Measurements from ENCODE around the gene LMTK3.
A peak's percentile ranks its signal among the peaks of the same experiment; 100 is the strongest.
"Not testable (repeated sequence)": the region's sequence is repeated elsewhere in the genome, so short reads cannot be mapped to it uniquely, and the experiment has no call there.

LMTK3 gene

DNA sequence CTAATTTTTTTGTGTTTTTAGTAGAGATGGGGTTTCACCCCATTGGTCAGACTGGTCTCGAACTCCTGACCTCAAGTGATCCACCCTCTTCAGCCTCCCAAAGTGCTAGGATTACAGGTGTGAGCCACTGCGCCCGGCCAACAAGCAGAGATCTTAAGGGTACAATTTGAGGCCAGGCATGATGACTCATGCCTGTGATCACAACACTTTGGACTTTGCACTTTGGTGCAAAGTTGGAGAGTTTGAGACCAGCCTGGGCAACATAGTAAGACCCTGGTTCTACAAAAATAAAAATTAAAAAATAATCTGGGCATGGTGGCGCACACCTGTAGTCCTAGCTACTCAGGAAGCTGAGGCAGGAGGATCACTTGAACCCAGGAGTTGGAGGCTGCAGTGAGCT lies 7.8 kb upstream of the LMTK3 start:
- H2BK5ac ChIP-seq (ENCODE audit: low read depth, low read length, poor library complexity, severe bottlenecking); H3K4ac ChIP-seq (ENCODE audit: low read depth in 1 of 2, low read length in 2 of 2); H2BK120ac ChIP-seq (ENCODE audit: low read depth, low read length); H2AK5ac ChIP-seq (ENCODE audit: low read length, severe bottlenecking); H3K9me3 ChIP-seq (ENCODE audit: control insufficient read depth, low read length); H3K23ac ChIP-seq (ENCODE audit: low read length in 2 of 2); H3K27me3 ChIP-seq (ENCODE audit: control insufficient read depth in 1 of 2, insufficient read depth in 1 of 2, low read length in 2 of 2); H3K14ac ChIP-seq (ENCODE audit: low read length in 2 of 2); H2BK15ac ChIP-seq (ENCODE audit: low read depth, poor library complexity, severe bottlenecking); H3K27ac ChIP-seq (ENCODE audit: low read length, poor library complexity, severe bottlenecking); H3K18ac ChIP-seq (ENCODE audit: low read depth in 1 of 2, low read length in 2 of 2); H3K9ac ChIP-seq (ENCODE audit: low read length); H4K91ac ChIP-seq (ENCODE audit: low read length); H2AFZ ChIP-seq (ENCODE audit: low read depth, low read length); H4K8ac ChIP-seq (ENCODE audit: low read length); H3K4me3 ChIP-seq (ENCODE audit: insufficient read depth in 1 of 2, low read depth in 1 of 2, low read length in 2 of 2); H2BK12ac ChIP-seq (ENCODE audit: low read length in 2 of 2); DNase-seq; H3K4me1 ChIP-seq (ENCODE audit: control insufficient read depth, insufficient read depth, low read depth, low read length); H3K36me3 ChIP-seq (ENCODE audit: control insufficient read depth in 1 of 2, insufficient read depth in 2 of 2, low read depth in 1 of 2, low read length in 2 of 2); H3K4me2 ChIP-seq (ENCODE audit: low read length, poor library complexity, severe bottlenecking); H3K79me1 ChIP-seq (replicated peaks; ENCODE audit: low read length, poor library complexity, severe bottlenecking): not testable (repeated sequence)
- WGBS = 72% methylated on average over 4 of the region's 4 CpGs

DNA sequence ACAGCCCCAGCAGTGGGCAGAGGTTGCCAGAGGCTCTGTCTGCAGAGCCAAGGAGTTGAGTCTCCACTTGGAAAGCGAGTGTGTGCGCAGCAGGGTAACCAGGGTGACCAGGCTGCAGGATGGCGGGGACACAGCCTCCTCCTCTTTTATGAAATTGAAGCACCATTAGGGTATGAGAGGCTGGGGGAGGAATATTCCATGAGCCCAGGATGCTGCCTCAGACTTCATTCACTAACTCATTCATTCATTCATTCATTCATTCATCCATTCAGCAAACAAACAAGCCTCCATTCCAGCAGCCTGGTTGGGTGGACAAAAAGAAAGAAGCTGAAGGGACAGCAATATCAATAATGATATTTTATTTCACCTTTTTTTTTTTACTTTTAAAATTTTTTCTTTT lies 6.6 kb upstream of the LMTK3 start:
- Histone ChIP-seq H4K8ac (ENCODE audit: low read length) (no peak overlapping the region), H2BK120ac (ENCODE audit: low read depth, low read length) (no peak overlapping the region), H3K9me3 (ENCODE audit: control insufficient read depth, low read length) (no peaks in the 10 kb centered on the region), H3K4me2 (ENCODE audit: low read length, poor library complexity, severe bottlenecking) (no peak overlapping the region), H3K27ac (ENCODE audit: low read length, poor library complexity, severe bottlenecking) (no peak overlapping the region), H3K18ac (ENCODE audit: low read depth in 1 of 2, low read length in 2 of 2) (no peak overlapping the region), H3K14ac (ENCODE audit: low read length in 2 of 2) (no peak overlapping the region), H3K27me3 (ENCODE audit: control insufficient read depth in 1 of 2, insufficient read depth in 1 of 2, low read length in 2 of 2) (peaks cover 8 to 14% of the 10 kb centered on the region in 2 experiments), H2AK5ac (ENCODE audit: low read length, severe bottlenecking) (no peak overlapping the region), H2BK12ac (ENCODE audit: low read length in 2 of 2) (no peak overlapping the region), H3K9ac (ENCODE audit: low read length) (no peak overlapping the region), H3K36me3 (ENCODE audit: control insufficient read depth in 1 of 2, insufficient read depth in 2 of 2, low read depth in 1 of 2, low read length in 2 of 2) (no peaks in the 10 kb centered on the region), H3K23ac (ENCODE audit: low read length in 2 of 2) (no peak overlapping the region), H4K91ac (ENCODE audit: low read length) (no peak overlapping the region), H3K4me1 (ENCODE audit: control insufficient read depth, insufficient read depth, low read depth, low read length) (peaks cover 8% of the 10 kb centered on the region), H3K79me1 (replicated peaks; ENCODE audit: low read length, poor library complexity, severe bottlenecking) (no peaks in the 10 kb centered on the region), H2AFZ (ENCODE audit: low read depth, low read length) (no peak overlapping the region), H2BK15ac (ENCODE audit: low read depth, poor library complexity, severe bottlenecking) (no peak overlapping the region), H2BK5ac (ENCODE audit: low read depth, low read length, poor library complexity, severe bottlenecking) (no peak overlapping the region), H3K4me3 (ENCODE audit: insufficient read depth in 1 of 2, low read depth in 1 of 2, low read length in 2 of 2) (no peak overlapping the region), H3K4ac (ENCODE audit: low read depth in 1 of 2, low read length in 2 of 2) (no peak overlapping the region)
- 88% methylated on average over 2 of the region's 3 CpGs for WGBS
- no peak for DNase-seq

DNA sequence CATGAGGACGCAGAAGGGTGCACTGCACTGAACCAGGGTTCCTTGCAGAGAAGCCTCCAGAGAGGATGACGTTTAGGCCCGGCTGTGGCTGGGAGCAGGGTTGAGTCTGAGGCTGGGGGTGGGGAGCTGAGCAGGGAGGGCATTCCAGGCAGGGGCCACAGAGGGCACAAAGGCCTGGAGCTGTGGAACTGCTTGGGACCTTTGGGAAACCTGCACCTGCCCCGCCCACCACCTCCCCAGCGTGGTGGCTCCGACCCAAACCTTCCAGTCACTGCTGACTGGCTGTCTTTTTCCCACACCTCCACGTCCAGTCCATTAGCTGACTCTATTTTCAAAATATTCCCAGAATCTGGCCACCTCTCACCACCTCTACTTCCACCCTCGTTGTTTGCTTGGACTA lies 4.9 kb upstream of the LMTK3 start:
- Histone ChIP-seq H3K23ac (ENCODE audit: low read length in 2 of 2) (no peak overlapping the region), H3K9me3 (ENCODE audit: control insufficient read depth, low read length) (no peaks in the 10 kb centered on the region), H3K9ac (ENCODE audit: low read length) (no peak overlapping the region), H3K4ac (ENCODE audit: low read depth in 1 of 2, low read length in 2 of 2) (no peak overlapping the region), H3K4me1 (ENCODE audit: control insufficient read depth, insufficient read depth, low read depth, low read length) (peaks cover 9% of the 10 kb centered on the region), H3K79me1 (replicated peaks; ENCODE audit: low read length, poor library complexity, severe bottlenecking) (no peaks in the 10 kb centered on the region), H3K4me2 (ENCODE audit: low read length, poor library complexity, severe bottlenecking) (no peak overlapping the region), H2AK5ac (ENCODE audit: low read length, severe bottlenecking) (no peak overlapping the region), H3K14ac (ENCODE audit: low read length in 2 of 2) (no peak overlapping the region), H2BK5ac (ENCODE audit: low read depth, low read length, poor library complexity, severe bottlenecking) (no peak overlapping the region), H2BK12ac (ENCODE audit: low read length in 2 of 2) (no peak overlapping the region), H2BK15ac (ENCODE audit: low read depth, poor library complexity, severe bottlenecking) (no peak overlapping the region), H3K36me3 (ENCODE audit: control insufficient read depth in 1 of 2, insufficient read depth in 2 of 2, low read depth in 1 of 2, low read length in 2 of 2) (no peaks in the 10 kb centered on the region), H2AFZ (ENCODE audit: low read depth, low read length) (no peak overlapping the region), H3K27me3 (ENCODE audit: control insufficient read depth in 1 of 2, insufficient read depth in 1 of 2, low read length in 2 of 2) (peaks cover 24 to 28% of the 10 kb centered on the region in 2 experiments), H3K4me3 (ENCODE audit: insufficient read depth in 1 of 2, low read depth in 1 of 2, low read length in 2 of 2) (no peak overlapping the region), H4K8ac (ENCODE audit: low read length) (no peak overlapping the region), H3K18ac (ENCODE audit: low read depth in 1 of 2, low read length in 2 of 2) (no peak overlapping the region), H3K27ac (ENCODE audit: low read length, poor library complexity, severe bottlenecking) (no peak overlapping the region), H2BK120ac (ENCODE audit: low read depth, low read length) (no peak overlapping the region), H4K91ac (ENCODE audit: low read length) (no peak overlapping the region)
- no peak for DNase-seq
- 81% methylated on average over 8 of the region's 8 CpGs for WGBS

DNA sequence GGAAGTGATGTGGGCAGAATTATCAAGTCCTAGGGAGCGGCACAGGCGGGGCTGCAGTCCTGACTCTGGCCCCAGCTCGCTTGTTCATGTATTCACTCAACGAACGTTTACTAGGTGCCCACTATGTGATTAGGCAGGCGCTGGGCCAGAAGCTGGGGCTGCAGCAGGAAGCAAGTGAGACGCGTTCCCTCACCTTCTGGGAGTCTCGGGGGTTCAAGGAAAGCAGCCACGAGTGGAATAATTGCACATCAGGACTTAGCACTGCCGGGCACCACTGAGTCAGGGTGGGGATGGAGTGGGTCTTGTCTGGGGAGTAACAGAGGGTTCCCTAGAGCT lies 2.5 kb upstream of the LMTK3 start:
- H3K4me2 ChIP-seq (ENCODE audit: low read length, poor library complexity, severe bottlenecking) = peak overlapping the region; percentile 98
- H2BK12ac ChIP-seq (ENCODE audit: low read length in 2 of 2) = no peak overlapping the region
- H3K79me1 ChIP-seq (replicated peaks; ENCODE audit: low read length, poor library complexity, severe bottlenecking) = no peaks in the 10 kb centered on the region
- WGBS = 43% methylated on average over 11 of the region's 11 CpGs
- H3K4ac ChIP-seq (ENCODE audit: low read depth in 1 of 2, low read length in 2 of 2) = no peak overlapping the region
- no peak overlapping the region for H4K91ac ChIP-seq (ENCODE audit: low read length)
- no peak overlapping the region for H2BK120ac ChIP-seq (ENCODE audit: low read depth, low read length)
- peak overlapping the region in 1 of 2 experiments; percentile 70 for H3K4me3 ChIP-seq (ENCODE audit: insufficient read depth in 1 of 2, low read depth in 1 of 2, low read length in 2 of 2)
- no peak overlapping the region for H2BK15ac ChIP-seq (ENCODE audit: low read depth, poor library complexity, severe bottlenecking)
- H3K9ac ChIP-seq (ENCODE audit: low read length) = no peak overlapping the region
- peaks cover 11% of the 10 kb centered on the region for H3K4me1 ChIP-seq (ENCODE audit: control insufficient read depth, insufficient read depth, low read depth, low read length)
- H3K9me3 ChIP-seq (ENCODE audit: control insufficient read depth, low read length) = no peaks in the 10 kb centered on the region
- H3K36me3 ChIP-seq (ENCODE audit: control insufficient read depth in 1 of 2, insufficient read depth in 2 of 2, low read depth in 1 of 2, low read length in 2 of 2) = no peaks in the 10 kb centered on the region
- H2AK5ac ChIP-seq (ENCODE audit: low read length, severe bottlenecking) = no peak overlapping the region
- no peak overlapping the region for H3K23ac ChIP-seq (ENCODE audit: low read length in 2 of 2)
- H3K27me3 ChIP-seq (ENCODE audit: control insufficient read depth in 1 of 2, insufficient read depth in 1 of 2, low read length in 2 of 2) = peaks cover 42 to 44% of the 10 kb centered on the region in 2 experiments
- no peak overlapping the region for H2BK5ac ChIP-seq (ENCODE audit: low read depth, low read length, poor library complexity, severe bottlenecking)
- no peak overlapping the region for H3K18ac ChIP-seq (ENCODE audit: low read depth in 1 of 2, low read length in 2 of 2)
- no peak overlapping the region for H3K14ac ChIP-seq (ENCODE audit: low read length in 2 of 2)
- H4K8ac ChIP-seq (ENCODE audit: low read length) = peak overlapping the region; percentile 94
- no peak for DNase-seq
- H2AFZ ChIP-seq (ENCODE audit: low read depth, low read length) = no peak overlapping the region
- H3K27ac ChIP-seq (ENCODE audit: low read length, poor library complexity, severe bottlenecking) = no peak overlapping the region

Data from mesenchymal stem cell (in vitro differentiated cells and primary cell).